ENCODE data around the gene ALDH5A1. TPM values are rescaled to one million over a fixed set of nuclear protein-coding genes. Genes with fewer than 3 reads are reported as not detected.

The ALDH5A1 gene
- total and polyA plus RNA-seq, 2 of the 13 experiments (the other 11 are each of a cell fraction or from before 2014, with no cell fraction given): 12.8 to 32.5 TPM

GRCh38 chr6:24494821-24495795, at the start of gene ALDH5A1 (continued):
- TF ChIP-seq ZBTB10 (CRISPR knock-in tag; IDR thresholded peaks at IDR 0.05; ENCODE audit: borderline replicate concordance): peak; percentile 93
- peak; percentile 79 for TF ChIP-seq RAD21 (CRISPR knock-in tag; IDR thresholded peaks at IDR 0.05)
- TF ChIP-seq SRF (IDR thresholded peaks at IDR 0.05; ENCODE audit: low read depth, low read length): 0 out of 2 replicates have a peak, but pooled peaks have one; percentile 30
- TF ChIP-seq ZBTB1 (CRISPR knock-in tag; IDR thresholded peaks at IDR 0.05; ENCODE audit: borderline replicate concordance): no peak
- TF ChIP-seq ZNF264 (CRISPR knock-in tag; IDR thresholded peaks at IDR 0.05): peak; percentile 32; the same call in 1 of the 2 replicates
- peak; percentile 97 for TF ChIP-seq SALL2 (CRISPR knock-in tag; IDR thresholded peaks at IDR 0.05)
- TF ChIP-seq MZF1 (CRISPR knock-in tag; IDR thresholded peaks at IDR 0.05; ENCODE audit: borderline replicate concordance): no peak
- peak; percentile 84; the same call in 1 of the 2 replicates for TF ChIP-seq MAF1 (CRISPR knock-in tag; IDR thresholded peaks at IDR 0.05; ENCODE audit: borderline replicate concordance)
- peak; percentile 85 for TF ChIP-seq HNRNPK (IDR thresholded peaks at IDR 0.05; ENCODE audit: low read depth, low read length, poor library complexity, severe bottlenecking)
- TF ChIP-seq ZNF224 (CRISPR knock-in tag; IDR thresholded peaks at IDR 0.05): no peak
- TF ChIP-seq, protein P1, sequence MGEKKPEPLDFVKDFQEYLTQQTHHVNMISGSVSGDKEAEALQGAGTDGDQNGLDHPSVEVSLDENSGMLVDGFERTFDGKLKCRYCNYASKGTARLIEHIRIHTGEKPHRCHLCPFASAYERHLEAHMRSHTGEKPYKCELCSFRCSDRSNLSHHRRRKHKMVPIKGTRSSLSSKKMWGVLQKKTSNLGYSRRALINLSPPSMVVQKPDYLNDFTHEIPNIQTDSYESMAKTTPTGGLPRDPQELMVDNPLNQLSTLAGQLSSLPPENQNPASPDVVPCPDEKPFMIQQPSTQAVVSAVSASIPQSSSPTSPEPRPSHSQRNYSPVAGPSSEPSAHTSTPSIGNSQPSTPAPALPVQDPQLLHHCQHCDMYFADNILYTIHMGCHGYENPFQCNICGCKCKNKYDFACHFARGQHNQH (CRISPR knock-in tag; IDR thresholded peaks at IDR 0.05): 0 out of 2 replicates have a peak, but pooled peaks have one; percentile 7
- TF ChIP-seq ATF4 (CRISPR knock-in tag; IDR thresholded peaks at IDR 0.05): no peak
- TF ChIP-seq NAIF1 (CRISPR knock-in tag; IDR thresholded peaks at IDR 0.05; ENCODE audit: borderline replicate concordance): no peak
- no peak for TF ChIP-seq PHF5A (CRISPR knock-in tag; IDR thresholded peaks at IDR 0.05; ENCODE audit: low read depth, unreplicated experiment)
- TF ChIP-seq HMGA1 (CRISPR knock-in tag; conservative IDR thresholded peaks at IDR 0.05): no peak
- no peak for TF ChIP-seq SYNCRIP (IDR thresholded peaks at IDR 0.05; ENCODE audit: insufficient read depth, low read depth, low read length)
- TF ChIP-seq ARNT2 (CRISPR knock-in tag; IDR thresholded peaks at IDR 0.05; ENCODE audit: low read depth): peak; percentile 62; the same call in 1 of the 2 replicates
- no peak for TF ChIP-seq ZNF569 (CRISPR knock-in tag; IDR thresholded peaks at IDR 0.05; ENCODE audit: borderline replicate concordance)
- peak; percentile 77; the same call in 1 of the 2 replicates for TF ChIP-seq ZNF556 (CRISPR knock-in tag; IDR thresholded peaks at IDR 0.05; ENCODE audit: borderline replicate concordance)
- TF ChIP-seq, protein P2, sequence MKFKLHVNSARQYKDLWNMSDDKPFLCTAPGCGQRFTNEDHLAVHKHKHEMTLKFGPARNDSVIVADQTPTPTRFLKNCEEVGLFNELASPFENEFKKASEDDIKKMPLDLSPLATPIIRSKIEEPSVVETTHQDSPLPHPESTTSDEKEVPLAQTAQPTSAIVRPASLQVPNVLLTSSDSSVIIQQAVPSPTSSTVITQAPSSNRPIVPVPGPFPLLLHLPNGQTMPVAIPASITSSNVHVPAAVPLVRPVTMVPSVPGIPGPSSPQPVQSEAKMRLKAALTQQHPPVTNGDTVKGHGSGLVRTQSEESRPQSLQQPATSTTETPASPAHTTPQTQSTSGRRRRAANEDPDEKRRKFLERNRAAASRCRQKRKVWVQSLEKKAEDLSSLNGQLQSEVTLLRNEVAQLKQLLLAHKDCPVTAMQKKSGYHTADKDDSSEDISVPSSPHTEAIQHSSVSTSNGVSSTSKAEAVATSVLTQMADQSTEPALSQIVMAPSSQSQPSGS (CRISPR knock-in tag; IDR thresholded peaks at IDR 0.05): peak; percentile 63; the same call in 1 of the 2 replicates
- peak; percentile 84 for TF ChIP-seq KMT2A (CRISPR knock-in tag; IDR thresholded peaks at IDR 0.05)
- no peak for TF ChIP-seq ZNF577 (CRISPR knock-in tag; IDR thresholded peaks at IDR 0.05; ENCODE audit: borderline replicate concordance, low read depth)

All from HepG2 (cell line).